HK-2 (cell line): ENCODE data around the gene NMNAT2.

Source experiments
- DNase-seq: peaks from one replicate; pipeline ENCODE4 v3.0.0-alpha.2; 2018; ENCODE audit not compliant: unreplicated experiment

Gene NMNAT2

GRCh38 chr1:183239793-183240525 lies 178.2 kb downstream of the NMNAT2 start:
- DNase-seq = no peak

- DNase-seq = no peak
These were observed 178.9 kb downstream of the NMNAT2 start for GRCh38 chr1:183239220-183239742.

- DNase-seq = no peak
These were observed 180.1 kb downstream of the NMNAT2 start for GRCh38 chr1:183238071-183238470.

GRCh38 chr1:183237046-183237445 lies 181.1 kb downstream of the NMNAT2 start:
- no peak for DNase-seq

GRCh38 chr1:183236158-183236725 lies 181.9 kb downstream of the NMNAT2 start:
- no peak for DNase-seq

- no peak for DNase-seq
These were observed 182.7 kb downstream of the NMNAT2 start for GRCh38 chr1:183235503-183235902.

- peak; percentile 75 for DNase-seq
These were observed 183.3 kb downstream of the NMNAT2 start for GRCh38 chr1:183234660-183235476.

- DNase-seq = no peak
These were observed 185.1 kb downstream of the NMNAT2 start for GRCh38 chr1:183233113-183233512.

- DNase-seq = no peak
These were observed 186.6 kb downstream of the NMNAT2 start for GRCh38 chr1:183231545-183231944.

- DNase-seq = no peak
These were observed 187.8 kb downstream of the NMNAT2 start for GRCh38 chr1:183230413-183230812.

- DNase-seq = no peak
These were observed 189.6 kb downstream of the NMNAT2 start for GRCh38 chr1:183228347-183229220.

- DNase-seq = peak; percentile 35
These were observed 190.5 kb downstream of the NMNAT2 start for GRCh38 chr1:183227422-183228346.

GRCh38 chr1:183226963-183227362 lies 191.2 kb downstream of the NMNAT2 start:
- DNase-seq = peak; percentile 29

- no peak for DNase-seq
These were observed 191.8 kb downstream of the NMNAT2 start for GRCh38 chr1:183226361-183226760.

- DNase-seq = peak; percentile 26
These were observed 194.7 kb downstream of the NMNAT2 start for GRCh38 chr1:183223467-183223866.

- DNase-seq = no peak
These were observed 195.3 kb downstream of the NMNAT2 start for GRCh38 chr1:183222909-183223308.

GRCh38 chr1:183219616-183220009 lies 198.6 kb downstream of the NMNAT2 start:
- DNase-seq = no peak

- DNase-seq = no peak
These were observed 199.1 kb downstream of the NMNAT2 start for GRCh38 chr1:183218971-183219615.

- no peak for DNase-seq
These were observed 200.1 kb downstream of the NMNAT2 start for GRCh38 chr1:183218027-183218618.
